GM12878 (cell line): ENCODE data around the gene TMPRSS6. TPM values are rescaled to one million over a fixed set of nuclear protein-coding genes. Genes with fewer than 3 reads are reported as not detected.

Experiments used
- BCLAF1 ChIP-seq: fragments of 450-650 bp; IDR thresholded peaks from 2 replicates; pipeline ENCODE4 v1.6.1; 2017; ENCODE audit warnings: antibody characterized with exemption, mild to moderate bottlenecking, moderate library complexity
- CEBPZ ChIP-seq: fragments of 150-350 bp; IDR thresholded peaks from 2 replicates; pipeline ENCODE4 v1.6.1; 2016; ENCODE audit warnings: low read depth, low read length
- ESRRA ChIP-seq: IDR thresholded peaks from 2 replicates; pipeline ENCODE4 v1.6.1; 2012; ENCODE audit warnings: mild to moderate bottlenecking, low read length, improper control_type of control experiment
- FOS ChIP-seq: IDR thresholded peaks from 3 replicates; pipeline ENCODE4 v1.6.1; 2011; ENCODE audit warnings: borderline replicate concordance; ENCODE audit not compliant: insufficient read length; ENCODE audit errors: extremely low read depth
- FOXK2 ChIP-seq: fragments of 450-650 bp; IDR thresholded peaks from 2 replicates; pipeline ENCODE4 v1.6.1; 2017; ENCODE audit warnings: mild to moderate bottlenecking, moderate library complexity
- HDAC2 ChIP-seq: fragments of 200-600 bp; sonication (generic); IDR thresholded peaks from 2 replicates; pipeline ENCODE4 v1.6.1; 2017
- KLF5 ChIP-seq: fragments of 450-650 bp; IDR thresholded peaks from 2 replicates; pipeline ENCODE4 v1.6.1; 2014; ENCODE audit warnings: mild to moderate bottlenecking; ENCODE audit not compliant: partially characterized antibody
- MTA2 ChIP-seq: fragments of 450-650 bp; IDR thresholded peaks from 2 replicates; pipeline ENCODE4 v1.6.1; 2016; ENCODE audit warnings: low read depth, mild to moderate bottlenecking, moderate library complexity
- PBX3 ChIP-seq: IDR thresholded peaks from 2 replicates; pipeline ENCODE4 v1.6.1; 2011; ENCODE audit warnings: mild to moderate bottlenecking, low read depth, low read length, moderate library complexity; ENCODE audit not compliant: insufficient replicate concordance
- REST ChIP-seq: IDR thresholded peaks from 2 replicates; pipeline ENCODE4 v1.6.1; 2012; ENCODE audit warnings: mild to moderate bottlenecking, low read depth, low read length
- SIN3A ChIP-seq: IDR thresholded peaks from 2 replicates; pipeline ENCODE4 v1.6.1; 2012; ENCODE audit warnings: low read depth, low read length, improper control_type of control experiment
- TCF3 ChIP-seq: IDR thresholded peaks from 2 replicates; pipeline ENCODE4 v1.6.1; 2012; ENCODE audit warnings: low read depth, mild to moderate bottlenecking, low read length, borderline replicate concordance; ENCODE audit not compliant: insufficient read depth
- ZBTB33 ChIP-seq: fragments of 450-650 bp; IDR thresholded peaks from 2 replicates; pipeline ENCODE4 v1.6.1; 2017; ENCODE audit warnings: mild to moderate bottlenecking
- ZNF622 ChIP-seq: fragments of 450-650 bp; IDR thresholded peaks from 2 replicates; pipeline ENCODE4 v1.6.1; 2017; ENCODE audit warnings: mild to moderate bottlenecking, inconsistent platforms
- ZZZ3 ChIP-seq: IDR thresholded peaks from 2 replicates; pipeline ENCODE4 v1.6.1; 2011; ENCODE audit warnings: low read depth; ENCODE audit not compliant: control insufficient read depth, insufficient read length
- polyA plus RNA-seq, 11 experiments: library from polyadenylated mRNA; depleted of rRNA in 4 of 11; unstranded in 6 of 11; stranded (reverse) in 5 of 11; fragments of >200 nt; fragmentation: Nextera tagmentation in 4 of 11; fragmentation: Illumina TruSeq in 1 of 11; extraction: Ambion mirVana in 4 of 11; extraction: Trizol in 1 of 11; gene quantifications; 1 replicate in 1 of 11; 2 replicates in 10 of 11; pipeline versions ENCODE4 v1.2.1 to v1.2.3, GENCODE V29; 2011 to 2016; ENCODE audit warnings: inconsistent platforms in 2 of 11, missing spikeins in 2 of 11, low read depth in 1 of 11
- total RNA-seq, 4 experiments: library from RNA; depleted of rRNA in 3 of 4; stranded (reverse); fragments of >200 nt in 3 of 4; fragmentation: Illumina TruSeq in 1 of 4; extraction: Trizol in 1 of 4; gene quantifications; 2 replicates each; pipeline versions ENCODE4 v1.2.1 to v1.2.3, GENCODE V29; 2013 to 2021

The TMPRSS6 gene
- total and polyA plus RNA-seq, 10 of the 15 experiments (the other 5 are each of a cell fraction or from before 2014, with no cell fraction given), result 0.06 to 0.69 (median 0.19) TPM; not detected in 6

GRCh38 chr22:37060801-37061610, 48.5 kb downstream of the TMPRSS6 start (continued):
- TF ChIP-seq REST (no peak), PBX3 (no peak), ZNF622 (no peak), TCF3 (peak; percentile 81; the same call in 1 of the 2 replicates), FOXK2 (no peak), KLF5 (no peak), FOS (no peak), ZZZ3 (no peak), SIN3A (no peak), CEBPZ (no peak), BCLAF1 (no peak), ZBTB33 (peak; percentile 100), HDAC2 (no peak), ESRRA (no peak), MTA2 (no peak)
